KOPT-K1 (cell line): Measurements from ENCODE around the gene ABCA3.
"Not testable (repeated sequence)": the region's sequence is repeated elsewhere in the genome, so short reads cannot be mapped to it uniquely, and the experiment has no call there.

Source experiments
- H3K27ac ChIP-seq: fragments of 200-600 bp; sonication (generic); 2 replicates; pipeline ENCODE4 v1.5.1; 2016; ENCODE audit warnings: antibody characterized with exemption, mild to moderate bottlenecking, low read depth, low read length; ENCODE audit not compliant: poor library complexity, severe bottlenecking
- H3K36me3 ChIP-seq: fragments of 200-600 bp; sonication (generic); 2 replicates; pipeline ENCODE4 v1.5.1; 2017; ENCODE audit warnings: antibody characterized with exemption, mild to moderate bottlenecking, low read length, moderate library complexity; ENCODE audit not compliant: insufficient read depth
- H3K9me3 ChIP-seq: fragments of 200-600 bp; sonication (generic); 2 replicates; pipeline ENCODE4 v1.5.1; 2017; ENCODE audit warnings: antibody characterized with exemption, low read length, mild to moderate bottlenecking; ENCODE audit not compliant: insufficient read depth, poor library complexity, severe bottlenecking

Gene ABCA3

DNA sequence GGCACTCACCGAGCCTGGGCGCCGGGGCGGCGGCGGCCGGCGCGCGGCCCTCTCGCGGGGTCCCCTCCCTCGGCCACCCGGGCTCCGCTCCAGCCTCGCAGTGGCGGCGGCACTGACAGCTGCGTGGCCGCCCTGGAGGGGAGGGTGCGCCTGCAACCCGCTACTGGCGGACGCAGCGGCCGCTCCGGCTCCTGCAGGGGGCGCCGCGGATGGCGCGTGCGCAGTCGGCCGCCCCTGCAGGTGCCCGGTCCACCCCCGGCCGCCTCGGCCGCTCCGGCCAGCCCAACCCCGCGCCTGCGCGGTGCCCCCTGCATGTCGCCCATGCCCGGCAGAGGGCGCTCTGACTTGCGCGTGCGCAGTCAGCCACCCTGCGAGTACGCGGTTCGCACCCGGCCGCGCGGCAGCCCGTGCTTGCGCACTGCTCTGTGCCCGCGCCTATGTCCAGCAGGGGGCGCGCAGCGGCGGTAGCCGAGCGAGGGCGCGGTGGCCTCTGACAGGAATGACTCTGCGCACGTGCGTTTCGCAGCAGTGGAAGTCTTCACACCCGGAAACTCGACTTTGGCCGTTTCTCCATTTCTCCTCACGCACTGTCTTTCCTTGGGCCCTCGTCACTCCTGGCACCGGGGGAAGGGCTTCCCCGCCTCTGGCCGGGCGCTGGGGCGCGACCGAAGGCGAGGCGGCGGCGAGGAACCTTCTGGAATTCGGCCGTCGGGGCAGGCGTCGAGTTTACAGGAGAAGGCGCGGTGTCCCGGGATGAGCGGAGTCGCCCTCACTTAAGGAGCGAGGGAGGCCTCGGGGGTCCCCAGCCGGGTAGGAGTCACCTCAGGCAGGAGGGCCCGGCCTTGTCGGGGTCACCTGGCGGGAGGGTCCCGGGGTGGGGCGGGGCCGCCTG is at the start of gene ABCA3:
Gene ABCA3 (minus strand): TSS at position 165 of the 892 bp plus-strand sequence. CDS start 14,262 bp downstream, outside the sequence.
- H3K9me3 ChIP-seq, result no peaks in the 10 kb centered on the region
- H3K27ac ChIP-seq, result no peak within 1 kb of the TSS

DNA sequence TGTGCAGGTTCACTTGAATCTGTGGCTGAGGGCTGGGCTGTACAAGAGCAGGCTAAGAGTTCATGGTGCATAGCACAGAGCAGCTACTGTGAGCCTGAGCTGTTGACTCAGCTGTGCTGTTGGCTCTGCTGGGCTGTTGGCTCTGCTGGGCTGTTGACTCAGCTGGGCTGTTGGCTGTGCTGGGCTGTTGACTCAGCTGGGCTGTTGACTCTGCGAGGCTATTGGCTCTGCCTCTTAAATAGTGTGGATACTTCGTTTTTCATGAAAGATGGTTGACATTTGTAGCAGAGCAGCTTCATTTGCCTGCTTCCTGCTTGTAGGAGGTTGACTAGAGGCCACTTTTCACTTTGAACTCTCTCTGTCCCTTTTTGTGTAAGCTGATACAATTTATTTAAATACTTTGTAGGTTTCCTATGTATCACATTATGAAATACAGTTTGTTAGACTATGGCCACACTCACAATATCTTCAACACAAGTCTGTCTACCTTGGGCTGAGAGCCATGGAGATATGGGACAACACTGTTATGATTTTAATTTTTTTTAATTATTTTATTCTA is 48.4 kb upstream of the ABCA3 start:
- Histone ChIP-seq H3K9me3 (peaks cover 11% of the 10 kb centered on the region), H3K27ac (no peak overlapping the region), H3K36me3 (no peaks in the 10 kb centered on the region)

More for the DNA sequence above, at the start of gene ABCA3:
- no peaks in the 10 kb centered on the region for H3K36me3 ChIP-seq

DNA sequence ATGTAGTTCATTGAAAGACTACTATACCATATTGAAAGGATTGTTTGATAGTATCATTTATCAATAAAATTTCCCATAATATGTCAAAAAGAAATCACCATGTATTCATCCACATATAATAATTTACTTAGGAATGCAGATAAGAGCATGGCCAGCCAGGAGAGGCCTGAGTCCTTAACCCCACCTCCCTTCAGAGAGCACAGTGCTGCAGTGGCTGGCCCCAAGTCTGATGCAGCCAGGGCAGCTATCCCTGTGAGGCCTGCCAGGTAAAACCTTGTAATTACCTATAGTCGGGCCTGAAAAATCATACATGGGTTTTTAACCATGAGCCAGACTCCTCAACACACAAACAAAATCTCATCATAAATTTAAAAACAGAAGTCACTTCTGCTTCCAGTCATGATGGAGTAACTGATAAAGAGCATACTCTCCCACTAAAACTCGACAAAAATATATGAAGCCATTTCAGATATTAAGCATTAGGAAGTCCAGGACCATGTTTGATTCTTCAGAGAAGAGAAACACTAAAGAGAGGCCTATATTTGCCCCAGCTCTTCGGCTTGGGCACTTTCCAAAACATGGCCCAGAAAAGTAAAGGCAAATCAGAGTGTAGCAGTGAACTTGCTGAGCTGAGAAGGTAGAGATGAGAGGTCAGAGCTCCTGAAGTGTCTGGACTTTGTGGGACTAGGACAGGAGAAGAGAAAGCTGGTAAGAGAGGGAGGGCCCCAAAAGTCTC is 47.8 kb upstream of the ABCA3 start:
- no peaks in the 10 kb centered on the region for H3K36me3 ChIP-seq
- peaks cover 11% of the 10 kb centered on the region for H3K9me3 ChIP-seq
- H3K27ac ChIP-seq, result no peak overlapping the region

DNA sequence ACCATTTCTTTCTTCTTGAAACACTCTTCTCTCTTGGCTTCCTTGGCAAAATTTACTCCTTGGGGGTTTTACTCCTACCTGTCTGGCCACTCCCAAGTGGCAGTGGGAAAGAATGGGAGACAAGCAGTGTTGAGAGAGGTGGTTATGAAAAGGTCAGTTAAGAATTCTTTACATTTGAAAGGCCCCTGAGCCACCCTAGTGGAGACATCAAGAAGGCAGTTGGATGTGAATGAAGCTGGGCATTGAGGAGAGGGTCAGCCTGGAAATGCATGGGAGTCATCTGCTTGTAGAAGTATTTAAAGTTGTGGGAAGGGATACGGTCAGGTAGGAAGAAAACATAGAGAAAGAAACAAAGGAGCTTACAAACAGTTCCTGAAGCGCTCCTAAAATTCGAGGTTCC is 46.5 kb upstream of the ABCA3 start:
- Histone ChIP-seq H3K27ac (no peak overlapping the region), H3K9me3 (peaks cover 11% of the 10 kb centered on the region)

DNA sequence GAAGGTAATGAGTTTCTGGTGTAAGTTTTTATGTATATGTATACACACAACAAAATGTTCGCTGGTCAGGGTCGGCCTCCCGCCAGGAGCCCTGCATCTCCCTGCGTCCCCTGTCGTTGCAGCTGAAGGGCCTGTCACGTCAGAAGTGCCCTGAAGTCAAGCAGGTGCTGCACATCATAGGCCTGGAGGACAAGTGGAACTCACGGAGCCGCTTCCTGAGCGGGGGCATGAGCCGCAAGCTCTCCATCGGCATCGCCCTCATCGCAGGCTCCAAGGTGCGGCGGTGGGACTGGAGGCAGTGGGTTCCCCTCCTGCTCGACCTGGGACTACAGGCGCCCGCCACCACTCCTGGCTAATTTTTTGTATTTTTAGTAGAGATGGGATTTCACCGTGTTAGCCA is 45.5 kb upstream of the ABCA3 start:
- not testable (repeated sequence) for H3K36me3 ChIP-seq
- H3K9me3 ChIP-seq, result peaks cover 11% of the 10 kb centered on the region

More for the DNA sequence above, 46.5 kb upstream of the ABCA3 start:
- no peaks in the 10 kb centered on the region for H3K36me3 ChIP-seq

DNA sequence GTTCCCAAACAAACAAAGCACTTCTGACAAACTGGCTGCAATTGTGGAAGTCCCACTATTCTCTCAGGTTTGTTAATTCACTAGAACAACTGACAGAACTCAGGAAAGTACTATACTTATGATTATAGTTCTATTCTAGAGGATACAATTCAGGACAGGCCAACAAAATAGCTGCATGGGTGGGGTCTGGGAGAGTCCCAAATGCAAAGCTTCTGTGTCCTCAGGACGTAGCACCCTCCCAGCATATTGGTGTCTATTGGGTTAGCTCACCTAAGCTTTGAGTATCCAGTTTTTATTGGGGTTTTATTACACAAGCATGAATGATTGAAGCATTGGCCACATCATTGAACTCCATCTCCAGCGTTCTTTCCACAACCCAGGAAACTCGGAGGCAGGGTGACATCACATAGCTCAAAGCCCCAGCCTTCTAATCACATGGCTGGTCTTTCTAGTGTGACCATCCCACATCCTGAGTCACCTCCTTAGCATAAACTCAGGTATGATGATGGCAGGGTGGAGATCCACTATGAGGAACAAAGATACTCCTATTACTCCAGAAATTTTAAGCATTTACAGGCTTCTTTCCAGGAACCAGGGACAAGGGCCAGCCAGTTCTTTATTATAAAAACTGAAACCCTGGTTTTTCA is 44.8 kb upstream of the ABCA3 start:
- H3K9me3 ChIP-seq, result peaks cover 11% of the 10 kb centered on the region
- no peak overlapping the region for H3K27ac ChIP-seq
- H3K36me3 ChIP-seq, result no peaks in the 10 kb centered on the region

More for the DNA sequence above, 45.5 kb upstream of the ABCA3 start:
- H3K27ac ChIP-seq, result not testable (repeated sequence)

DNA sequence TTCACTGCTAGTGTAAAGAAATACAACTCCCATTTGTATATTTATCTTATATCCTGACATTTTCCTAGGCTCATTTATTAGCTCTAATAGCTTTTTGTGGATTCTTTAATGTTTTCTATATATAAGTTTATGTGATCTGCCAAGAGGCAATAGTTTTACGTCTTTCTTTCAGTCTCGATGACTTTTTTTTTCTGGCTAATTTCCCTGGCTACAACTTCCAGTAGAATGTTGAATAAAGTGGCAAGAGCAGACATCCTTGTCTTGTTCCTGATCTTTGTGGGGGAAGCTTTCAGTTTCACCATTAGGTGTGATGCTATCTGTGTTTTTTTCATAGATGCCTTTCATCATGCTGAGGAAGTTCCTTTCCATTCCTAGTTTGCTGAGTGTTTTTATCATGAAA is 43.9 kb upstream of the ABCA3 start:
- no peak overlapping the region for H3K27ac ChIP-seq
- no peaks in the 10 kb centered on the region for H3K36me3 ChIP-seq

DNA sequence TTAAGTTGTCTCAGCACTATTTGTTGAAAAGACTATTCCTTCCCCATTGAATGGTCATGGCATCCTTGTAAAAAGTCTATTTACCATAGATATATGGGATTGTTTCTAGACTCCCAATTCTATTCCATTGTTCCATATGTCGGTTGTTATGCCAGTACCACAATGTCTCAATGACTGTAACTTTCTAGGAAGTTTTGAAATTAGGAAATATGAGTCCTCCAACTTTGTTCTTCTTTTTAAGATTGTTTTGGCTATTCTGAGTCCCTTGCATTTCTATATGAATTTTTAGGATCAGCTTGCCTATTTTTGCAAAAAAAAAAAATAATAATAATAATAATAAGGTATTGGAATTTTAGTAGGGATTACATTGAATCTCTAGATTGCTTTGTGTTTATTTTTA is 43.0 kb upstream of the ABCA3 start:
- no peaks in the 10 kb centered on the region for H3K36me3 ChIP-seq
- no peak overlapping the region for H3K27ac ChIP-seq
- H3K9me3 ChIP-seq, result peaks cover 4% of the 10 kb centered on the region

More for the DNA sequence above, 43.9 kb upstream of the ABCA3 start:
- peaks cover 11% of the 10 kb centered on the region for H3K9me3 ChIP-seq

DNA sequence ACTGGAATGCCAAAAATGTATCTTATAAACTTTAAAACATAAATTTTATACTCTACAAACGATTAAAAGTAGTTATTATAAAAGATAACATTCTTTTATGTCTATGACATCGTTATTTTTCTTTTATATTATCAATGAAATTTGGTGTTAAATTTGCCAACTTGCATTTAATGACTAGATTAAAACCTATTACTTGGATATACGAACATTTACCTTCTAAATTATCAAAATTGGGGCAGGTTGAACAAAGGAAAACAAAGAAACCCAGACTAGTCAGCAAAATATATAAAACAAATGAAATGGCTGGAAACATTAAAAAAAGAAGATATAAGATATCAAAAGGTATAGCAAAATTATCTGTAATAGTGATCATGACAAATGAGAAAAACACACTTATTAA is 34.1 kb upstream of the ABCA3 start:
- Histone ChIP-seq H3K27ac (no peak overlapping the region), H3K9me3 (no peaks in the 10 kb centered on the region), H3K36me3 (no peaks in the 10 kb centered on the region)

DNA sequence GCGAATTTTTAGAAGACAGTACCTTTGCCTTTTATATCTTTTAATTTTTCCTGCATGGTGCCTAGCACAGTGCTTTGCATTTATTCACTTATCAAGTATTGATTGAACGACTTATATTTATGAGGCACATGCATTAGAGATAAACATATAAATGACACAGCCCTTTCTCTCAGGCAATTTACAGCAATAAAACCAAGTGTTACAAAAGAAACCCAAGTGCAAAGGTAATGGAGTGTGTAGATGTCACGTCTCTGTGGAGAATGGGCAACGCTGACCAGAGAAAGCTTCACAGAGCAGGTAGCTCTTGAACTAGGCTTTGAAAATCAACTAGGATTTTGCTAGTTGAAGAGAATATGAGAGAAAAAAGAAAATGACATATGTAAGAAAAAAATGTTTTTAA is 32.6 kb upstream of the ABCA3 start:
- Histone ChIP-seq H3K27ac (no peak overlapping the region), H3K36me3 (no peaks in the 10 kb centered on the region), H3K9me3 (no peaks in the 10 kb centered on the region)

DNA sequence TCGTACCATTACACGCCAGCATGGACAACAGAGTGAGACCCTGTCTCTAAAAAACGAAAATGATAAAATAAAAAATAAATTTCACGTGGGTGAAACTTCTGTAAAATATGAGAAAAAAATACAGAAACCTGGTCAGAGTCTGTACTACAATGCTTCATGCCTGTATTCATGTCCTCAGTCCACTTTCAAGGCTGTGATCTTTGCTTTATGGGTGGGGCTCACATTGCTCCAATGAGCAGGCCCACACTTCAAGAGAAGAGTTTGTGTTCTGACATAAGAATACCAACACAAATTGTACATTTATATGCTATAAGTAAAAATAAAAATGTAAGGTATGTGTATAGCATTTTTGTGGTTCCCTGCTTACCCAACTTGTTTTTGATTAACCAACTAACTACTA is 32.2 kb upstream of the ABCA3 start:
- Histone ChIP-seq H3K27ac (no peak overlapping the region), H3K9me3 (no peaks in the 10 kb centered on the region), H3K36me3 (no peaks in the 10 kb centered on the region)

DNA sequence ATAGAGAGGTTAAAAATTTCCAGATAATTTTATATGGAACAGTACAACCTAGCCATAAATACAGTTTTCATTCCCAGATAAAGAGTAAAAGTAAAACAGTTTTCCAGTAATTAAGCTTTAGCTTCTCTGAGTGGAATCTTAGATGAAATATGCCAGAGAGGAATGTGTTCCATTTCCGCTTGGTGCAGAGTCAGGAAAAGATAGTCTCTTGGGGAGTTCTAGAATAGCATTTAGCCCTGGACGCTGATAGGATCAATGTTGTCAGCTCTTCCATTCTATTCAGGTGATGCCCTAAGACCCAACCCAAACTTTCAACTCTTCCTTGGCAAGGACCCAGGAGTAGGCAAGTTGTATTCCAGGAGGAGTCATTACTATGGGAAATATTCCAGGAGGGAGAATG is 30.9 kb upstream of the ABCA3 start:
- Histone ChIP-seq H3K27ac (no peak overlapping the region), H3K36me3 (no peaks in the 10 kb centered on the region), H3K9me3 (no peaks in the 10 kb centered on the region)

DNA sequence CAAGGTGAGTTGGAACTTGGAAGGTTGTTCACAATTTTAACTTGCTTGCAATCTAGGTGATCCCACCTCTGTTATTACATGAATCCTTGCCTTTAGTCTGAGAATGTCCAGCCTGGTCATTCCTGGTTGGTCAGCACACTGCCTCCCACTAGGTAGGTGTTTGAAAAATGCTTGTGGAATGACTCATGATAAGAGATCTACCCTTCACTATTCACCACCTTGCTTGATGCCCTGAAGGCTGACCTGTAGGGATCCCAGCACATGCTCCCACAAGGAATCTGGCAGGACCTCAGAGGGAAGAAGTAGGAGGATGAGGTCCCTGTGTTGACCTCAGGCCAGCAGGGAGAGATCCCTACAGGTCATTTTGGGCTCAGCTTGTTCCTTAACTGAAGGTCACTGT is 30.2 kb upstream of the ABCA3 start:
- Histone ChIP-seq H3K27ac (no peak overlapping the region), H3K9me3 (no peaks in the 10 kb centered on the region), H3K36me3 (no peaks in the 10 kb centered on the region)

DNA sequence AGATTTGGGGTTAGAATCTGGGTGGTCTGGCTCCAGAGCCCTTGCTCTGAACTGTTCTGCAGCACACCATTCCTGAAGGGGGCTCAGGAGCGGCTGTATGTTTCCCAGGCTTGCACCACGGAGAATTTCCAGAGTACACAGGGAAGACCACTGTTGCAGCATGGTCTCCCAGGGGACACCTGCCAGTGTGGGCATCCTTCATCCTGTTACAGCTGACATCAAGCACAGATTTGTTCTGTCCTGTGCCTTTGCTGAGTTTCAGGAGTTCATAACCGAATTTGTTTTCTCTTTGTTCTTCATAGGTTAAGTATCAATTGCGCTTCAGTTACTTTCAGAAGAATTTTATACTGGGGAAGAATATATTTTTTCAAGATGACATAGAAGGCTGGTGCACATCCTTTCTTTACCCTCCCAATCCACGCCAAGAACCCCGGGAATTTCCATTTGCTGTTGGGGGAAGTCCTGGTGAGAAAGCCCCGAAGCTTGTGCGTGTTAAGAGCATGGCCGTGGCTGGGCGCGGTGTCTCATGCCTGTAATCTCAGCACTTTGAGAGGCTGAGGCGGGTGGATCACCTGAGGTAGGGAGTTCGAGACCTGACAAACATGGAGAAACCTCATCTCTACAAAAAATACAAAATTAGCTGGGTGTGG is 26.3 kb upstream of the ABCA3 start:
- Histone ChIP-seq H3K27ac (no peak overlapping the region), H3K9me3 (no peaks in the 10 kb centered on the region), H3K36me3 (no peaks in the 10 kb centered on the region)
